ENCODE measurements around the gene GNAI1. TPM values are rescaled to one million over a fixed set of nuclear protein-coding genes. Genes with fewer than 3 reads are reported as not detected.

Gene GNAI1
- total RNA-seq, 1 donor from 2014 or later = 25.6 TPM

DNA sequence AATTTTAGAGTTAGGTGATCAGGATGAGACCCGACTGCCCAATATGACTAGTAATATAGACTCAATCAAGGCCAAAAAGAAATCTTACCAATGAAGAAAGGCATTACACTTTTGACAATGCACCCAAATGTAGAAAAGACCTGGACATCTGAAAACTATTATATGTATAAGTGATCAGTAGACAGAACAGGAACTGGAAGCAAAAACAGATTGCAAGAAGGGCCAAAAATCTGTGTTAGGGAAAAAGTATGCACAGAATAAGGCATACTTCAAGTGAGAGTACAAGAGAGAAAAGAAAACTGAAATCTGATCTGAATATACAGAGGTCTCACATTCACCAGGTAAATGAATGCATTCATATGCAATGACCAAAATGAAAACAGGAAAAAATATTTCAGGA, 107.0 kb downstream of the GNAI1 start:
- no peaks in the 10 kb centered on the region for H3K27me3 ChIP-seq (ENCODE audit: control insufficient read depth in 3 of 3, insufficient read depth in 3 of 3, low read length in 3 of 3)
- H3K4me1 ChIP-seq (ENCODE audit: control insufficient read depth in 3 of 3, insufficient read depth in 3 of 3, low read length in 3 of 3) = peaks cover 2 to 4% (median 3%) of the 10 kb centered on the region in 3 donors
- no peaks in the 10 kb centered on the region for H3K9me3 ChIP-seq (ENCODE audit: control insufficient read depth in 3 of 3, low read length in 3 of 3)
- H3K27ac ChIP-seq (ENCODE audit: low read depth, low read length) = no peak overlapping the region
- no peaks in the 10 kb centered on the region for H3K36me3 ChIP-seq (ENCODE audit: control insufficient read depth in 3 of 3, insufficient read depth in 3 of 3, low read length in 3 of 3)
- no peak overlapping the region for H3K9ac ChIP-seq (ENCODE audit: low read depth in 1 of 3, low read length in 3 of 3)
- H3K4me3 ChIP-seq (ENCODE audit: low read length in 3 of 3) = no peak overlapping the region

DNA sequence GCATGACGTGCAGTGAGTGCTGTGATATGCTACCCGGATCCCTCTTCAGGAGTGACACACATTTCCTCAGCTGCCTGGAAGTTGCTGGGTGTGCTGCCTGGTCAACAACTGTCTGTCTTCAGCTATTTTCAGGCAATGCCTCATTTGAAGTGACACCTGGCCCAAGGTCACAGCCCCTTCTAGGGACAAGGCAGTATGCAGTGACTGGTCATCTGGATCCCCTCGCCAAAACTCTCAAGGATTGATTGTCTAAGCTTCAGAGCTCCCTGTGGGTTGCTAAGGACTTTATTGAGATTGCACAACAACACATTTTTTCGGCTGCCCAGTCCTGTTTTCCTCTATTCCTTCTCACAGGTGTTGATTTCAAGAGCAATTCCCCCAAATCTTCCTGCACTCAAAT, 108.8 kb downstream of the GNAI1 start:
- Histone ChIP-seq H3K9ac (ENCODE audit: low read depth in 1 of 3, low read length in 3 of 3) (no peak overlapping the region), H3K9me3 (ENCODE audit: control insufficient read depth in 3 of 3, low read length in 3 of 3) (no peaks in the 10 kb centered on the region), H3K27ac (ENCODE audit: low read depth, low read length) (no peak overlapping the region), H3K36me3 (ENCODE audit: control insufficient read depth in 3 of 3, insufficient read depth in 3 of 3, low read length in 3 of 3) (no peaks in the 10 kb centered on the region), H3K4me1 (ENCODE audit: control insufficient read depth in 3 of 3, insufficient read depth in 3 of 3, low read length in 3 of 3) (peaks cover 2 to 4% (median 3%) of the 10 kb centered on the region in 3 donors), H3K27me3 (ENCODE audit: control insufficient read depth in 3 of 3, insufficient read depth in 3 of 3, low read length in 3 of 3) (no peaks in the 10 kb centered on the region), H3K4me3 (ENCODE audit: low read length in 3 of 3) (no peak overlapping the region)

DNA sequence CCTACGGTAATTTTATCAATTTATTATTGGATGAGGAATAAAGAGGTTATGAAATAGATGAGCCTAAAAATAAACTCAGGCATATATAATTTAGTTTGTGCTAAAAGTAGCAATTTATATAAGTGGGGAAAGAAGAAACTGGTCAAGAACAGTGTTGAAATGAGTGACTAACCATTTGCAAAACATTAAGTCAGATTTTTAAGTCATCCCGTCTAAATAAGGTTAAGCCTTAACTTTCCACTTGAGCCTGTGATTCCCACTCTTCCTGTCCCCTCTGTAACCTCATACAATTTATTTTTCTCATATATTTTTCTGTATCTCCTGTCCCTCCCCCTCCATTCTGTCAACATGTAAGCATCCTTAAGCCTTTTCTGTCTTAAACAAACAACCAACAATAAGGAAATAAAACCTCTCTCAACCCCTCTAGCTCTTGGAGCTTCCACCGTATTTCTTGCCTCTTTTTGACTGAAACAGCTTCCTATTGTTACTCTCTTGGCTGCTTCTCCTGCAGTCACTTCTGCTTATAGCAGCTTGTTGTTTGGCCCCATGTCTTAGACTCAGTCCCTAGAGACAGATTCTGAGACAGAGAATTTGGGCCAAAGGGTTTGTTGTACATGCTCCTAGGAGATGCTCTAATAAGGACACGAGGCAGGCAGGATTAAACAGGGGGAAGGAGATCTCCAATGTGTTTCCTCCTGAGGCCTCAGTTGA, 109.7 kb downstream of the GNAI1 start:
- peak overlapping the region; percentile 31 for H3K27ac ChIP-seq (ENCODE audit: low read depth, low read length)

DNA sequence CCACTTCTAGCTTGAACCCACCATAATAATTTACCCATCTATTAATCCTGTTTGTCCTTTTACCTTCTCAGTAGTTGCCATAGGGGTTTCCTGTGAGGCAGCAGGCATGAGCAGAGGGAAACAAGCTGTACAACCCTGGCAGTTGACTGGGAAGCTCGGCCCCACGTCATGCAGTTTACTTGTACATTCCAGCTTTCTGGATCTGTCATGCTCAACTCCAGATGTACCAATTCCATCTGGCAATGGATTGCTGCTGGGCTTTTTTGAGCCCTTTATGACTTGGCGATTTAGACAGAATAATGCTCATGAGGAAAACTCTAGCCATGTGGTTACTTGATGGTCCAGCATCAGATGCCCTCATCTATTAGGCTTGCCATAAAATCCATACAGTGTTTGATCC, 112.5 kb downstream of the GNAI1 start:
- Histone ChIP-seq H3K9me3 (ENCODE audit: control insufficient read depth in 3 of 3, low read length in 3 of 3) (no peaks in the 10 kb centered on the region), H3K4me1 (ENCODE audit: control insufficient read depth in 3 of 3, insufficient read depth in 3 of 3, low read length in 3 of 3) (peaks cover 2 to 4% (median 3%) of the 10 kb centered on the region in 3 donors), H3K27me3 (ENCODE audit: control insufficient read depth in 3 of 3, insufficient read depth in 3 of 3, low read length in 3 of 3) (no peaks in the 10 kb centered on the region), H3K4me3 (ENCODE audit: low read length in 3 of 3) (no peak overlapping the region), H3K27ac (ENCODE audit: low read depth, low read length) (no peak overlapping the region), H3K9ac (ENCODE audit: low read depth in 1 of 3, low read length in 3 of 3) (no peak overlapping the region), H3K36me3 (ENCODE audit: control insufficient read depth in 3 of 3, insufficient read depth in 3 of 3, low read length in 3 of 3) (no peaks in the 10 kb centered on the region)

More for the DNA sequence above, 109.7 kb downstream of the GNAI1 start:
- H3K9me3 ChIP-seq (ENCODE audit: control insufficient read depth in 3 of 3, low read length in 3 of 3) = no peaks in the 10 kb centered on the region
- H3K9ac ChIP-seq (ENCODE audit: low read depth in 1 of 3, low read length in 3 of 3) = no peak overlapping the region
- peaks cover 2 to 4% (median 3%) of the 10 kb centered on the region in 3 donors for H3K4me1 ChIP-seq (ENCODE audit: control insufficient read depth in 3 of 3, insufficient read depth in 3 of 3, low read length in 3 of 3)
- peak overlapping the region in 1 of 3 donors; percentile 29 for H3K4me3 ChIP-seq (ENCODE audit: low read length in 3 of 3)
- no peaks in the 10 kb centered on the region for H3K36me3 ChIP-seq (ENCODE audit: control insufficient read depth in 3 of 3, insufficient read depth in 3 of 3, low read length in 3 of 3)
- H3K27me3 ChIP-seq (ENCODE audit: control insufficient read depth in 3 of 3, insufficient read depth in 3 of 3, low read length in 3 of 3) = no peaks in the 10 kb centered on the region

DNA sequence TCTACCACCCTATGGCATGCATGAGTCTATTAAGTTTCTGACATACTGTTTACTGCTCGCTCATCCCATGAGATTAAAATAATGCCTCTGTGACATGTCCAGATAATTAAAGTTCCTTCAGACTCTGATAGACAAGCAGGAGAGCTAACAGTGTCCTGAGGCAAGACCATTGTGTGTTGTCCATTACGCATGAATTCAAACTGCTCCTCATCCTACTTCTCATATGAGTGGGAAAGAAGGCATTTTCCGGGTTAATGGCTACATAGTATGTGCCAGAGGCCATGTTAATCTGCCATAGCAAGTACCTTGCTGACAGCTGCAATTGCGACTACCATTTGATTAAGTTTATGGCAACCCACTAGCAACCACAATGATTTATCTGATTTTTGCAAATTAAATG, 113.3 kb downstream of the GNAI1 start:
- Histone ChIP-seq H3K4me1 (ENCODE audit: control insufficient read depth in 3 of 3, insufficient read depth in 3 of 3, low read length in 3 of 3) (peaks cover 2 to 4% (median 3%) of the 10 kb centered on the region in 3 donors), H3K36me3 (ENCODE audit: control insufficient read depth in 3 of 3, insufficient read depth in 3 of 3, low read length in 3 of 3) (no peaks in the 10 kb centered on the region), H3K27ac (ENCODE audit: low read depth, low read length) (no peak overlapping the region), H3K27me3 (ENCODE audit: control insufficient read depth in 3 of 3, insufficient read depth in 3 of 3, low read length in 3 of 3) (no peaks in the 10 kb centered on the region), H3K9ac (ENCODE audit: low read depth in 1 of 3, low read length in 3 of 3) (no peak overlapping the region), H3K4me3 (ENCODE audit: low read length in 3 of 3) (no peak overlapping the region), H3K9me3 (ENCODE audit: control insufficient read depth in 3 of 3, low read length in 3 of 3) (no peaks in the 10 kb centered on the region)

DNA sequence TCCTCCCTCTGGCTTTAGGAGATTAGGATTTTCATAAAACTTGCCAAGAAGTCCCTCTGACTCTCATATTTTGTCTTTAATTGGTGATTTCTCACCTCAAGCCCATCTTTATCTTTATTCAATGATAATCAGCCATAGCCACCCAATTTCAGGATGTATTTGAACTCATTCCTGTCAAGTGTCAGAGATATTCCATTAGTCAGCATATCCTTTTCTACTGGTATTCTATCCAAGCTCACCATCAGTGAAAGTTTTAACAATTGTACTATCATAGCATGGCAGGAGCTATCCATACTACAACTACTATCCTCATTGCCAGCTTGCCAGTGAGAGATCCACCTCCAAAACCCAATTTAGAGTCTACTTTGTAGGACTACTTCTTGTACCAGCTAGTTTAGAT, 114.6 kb downstream of the GNAI1 start:
- H3K27ac ChIP-seq (ENCODE audit: low read depth, low read length) = no peak overlapping the region
- no peaks in the 10 kb centered on the region for H3K36me3 ChIP-seq (ENCODE audit: control insufficient read depth in 3 of 3, insufficient read depth in 3 of 3, low read length in 3 of 3)
- peaks cover 2 to 4% (median 3%) of the 10 kb centered on the region in 3 donors for H3K4me1 ChIP-seq (ENCODE audit: control insufficient read depth in 3 of 3, insufficient read depth in 3 of 3, low read length in 3 of 3)
- no peaks in the 10 kb centered on the region for H3K9me3 ChIP-seq (ENCODE audit: control insufficient read depth in 3 of 3, low read length in 3 of 3)
- H3K4me3 ChIP-seq (ENCODE audit: low read length in 3 of 3) = no peak overlapping the region
- no peaks in the 10 kb centered on the region for H3K27me3 ChIP-seq (ENCODE audit: control insufficient read depth in 3 of 3, insufficient read depth in 3 of 3, low read length in 3 of 3)
- no peak overlapping the region for H3K9ac ChIP-seq (ENCODE audit: low read depth in 1 of 3, low read length in 3 of 3)

DNA sequence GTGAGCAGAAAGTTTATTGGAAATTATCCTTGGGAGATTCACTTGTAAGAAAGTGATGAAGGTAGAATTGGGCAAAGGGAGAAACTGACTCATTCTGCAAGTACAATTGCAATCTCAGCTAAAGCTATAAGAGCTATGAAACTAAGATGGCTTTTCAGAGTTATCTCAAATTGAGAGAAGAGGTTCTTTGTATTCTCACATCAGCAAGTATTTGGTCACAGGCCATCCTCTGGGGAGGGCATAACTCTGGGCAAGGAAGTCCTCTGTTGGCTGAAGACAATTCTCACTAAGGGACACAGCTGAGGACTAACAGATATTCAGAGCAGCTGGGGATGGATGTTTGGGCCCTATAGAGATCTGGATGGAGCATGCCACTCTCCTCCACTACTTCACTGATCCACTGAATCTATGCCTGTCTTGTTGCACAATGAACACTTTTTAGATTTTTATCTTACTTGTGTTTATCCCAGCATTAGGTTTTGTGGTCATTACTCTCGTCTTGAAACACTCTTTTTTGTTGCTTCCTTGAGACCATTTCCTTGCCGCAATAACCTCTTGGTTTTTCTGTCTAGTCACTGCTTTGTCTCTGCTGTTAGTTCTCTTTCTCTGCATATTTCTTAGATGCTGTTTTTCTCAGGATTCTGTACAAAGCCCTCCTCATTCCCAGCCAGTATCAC, 115.1 kb downstream of the GNAI1 start:
- H3K27ac ChIP-seq (ENCODE audit: low read depth, low read length) = no peak overlapping the region

DNA sequence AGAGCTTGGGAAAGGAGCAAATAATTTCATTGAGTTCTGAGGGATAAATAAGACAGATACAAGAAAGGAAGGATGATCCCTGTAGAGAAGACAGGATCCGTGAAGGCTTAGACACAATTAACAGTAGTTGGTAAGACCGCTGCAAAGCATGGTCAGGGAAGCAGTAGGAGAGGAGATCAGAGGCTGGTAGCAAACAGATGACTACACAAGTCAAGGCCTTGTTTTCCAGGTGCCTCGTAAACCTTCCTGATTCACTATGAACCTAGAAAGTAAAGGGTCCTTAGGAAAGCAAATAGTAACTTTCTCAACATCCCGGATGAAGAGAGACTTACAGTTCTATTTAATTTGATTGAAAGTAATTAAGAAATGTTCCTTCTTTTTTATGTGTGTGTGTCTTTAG, 118.6 kb downstream of the GNAI1 start:
- Histone ChIP-seq H3K4me1 (ENCODE audit: control insufficient read depth in 3 of 3, insufficient read depth in 3 of 3, low read length in 3 of 3) (no peaks in the 10 kb centered on the region), H3K27ac (ENCODE audit: low read depth, low read length) (no peak overlapping the region), H3K9me3 (ENCODE audit: control insufficient read depth in 3 of 3, low read length in 3 of 3) (no peaks in the 10 kb centered on the region), H3K36me3 (ENCODE audit: control insufficient read depth in 3 of 3, insufficient read depth in 3 of 3, low read length in 3 of 3) (no peaks in the 10 kb centered on the region), H3K4me3 (ENCODE audit: low read length in 3 of 3) (no peak overlapping the region), H3K27me3 (ENCODE audit: control insufficient read depth in 3 of 3, insufficient read depth in 3 of 3, low read length in 3 of 3) (no peaks in the 10 kb centered on the region), H3K9ac (ENCODE audit: low read depth in 1 of 3, low read length in 3 of 3) (no peak overlapping the region)

More for the DNA sequence above, 115.1 kb downstream of the GNAI1 start:
- Histone ChIP-seq H3K36me3 (ENCODE audit: control insufficient read depth in 3 of 3, insufficient read depth in 3 of 3, low read length in 3 of 3) (no peaks in the 10 kb centered on the region), H3K9ac (ENCODE audit: low read depth in 1 of 3, low read length in 3 of 3) (no peak overlapping the region), H3K4me3 (ENCODE audit: low read length in 3 of 3) (no peak overlapping the region), H3K9me3 (ENCODE audit: control insufficient read depth in 3 of 3, low read length in 3 of 3) (no peaks in the 10 kb centered on the region), H3K27me3 (ENCODE audit: control insufficient read depth in 3 of 3, insufficient read depth in 3 of 3, low read length in 3 of 3) (no peaks in the 10 kb centered on the region), H3K4me1 (ENCODE audit: control insufficient read depth in 3 of 3, insufficient read depth in 3 of 3, low read length in 3 of 3) (peaks cover 2 to 3% (median 3%) of the 10 kb centered on the region in 3 donors)

DNA sequence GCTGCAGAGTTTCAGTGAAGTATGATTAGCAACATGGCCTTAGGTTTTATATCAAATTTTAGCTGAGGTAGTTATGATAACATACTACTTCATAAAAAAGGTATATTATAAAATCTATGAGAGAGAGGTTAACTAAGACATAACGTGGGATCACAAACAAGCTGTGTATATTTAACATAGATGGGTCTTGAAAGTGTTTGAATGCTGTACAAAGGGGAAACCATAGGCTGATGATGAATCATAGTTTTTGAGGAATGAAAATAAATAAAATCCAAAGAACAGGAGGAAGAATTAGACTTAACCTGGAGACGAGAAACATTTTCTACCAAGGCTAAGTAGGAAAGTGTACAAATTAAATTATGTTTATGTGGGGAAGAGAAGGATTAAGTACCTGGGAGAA, 119.0 kb downstream of the GNAI1 start:
- Histone ChIP-seq H3K4me1 (ENCODE audit: control insufficient read depth in 3 of 3, insufficient read depth in 3 of 3, low read length in 3 of 3) (no peaks in the 10 kb centered on the region), H3K27me3 (ENCODE audit: control insufficient read depth in 3 of 3, insufficient read depth in 3 of 3, low read length in 3 of 3) (no peaks in the 10 kb centered on the region), H3K36me3 (ENCODE audit: control insufficient read depth in 3 of 3, insufficient read depth in 3 of 3, low read length in 3 of 3) (no peaks in the 10 kb centered on the region), H3K4me3 (ENCODE audit: low read length in 3 of 3) (no peak overlapping the region), H3K27ac (ENCODE audit: low read depth, low read length) (no peak overlapping the region), H3K9me3 (ENCODE audit: control insufficient read depth in 3 of 3, low read length in 3 of 3) (no peaks in the 10 kb centered on the region), H3K9ac (ENCODE audit: low read depth in 1 of 3, low read length in 3 of 3) (no peak overlapping the region)

DNA sequence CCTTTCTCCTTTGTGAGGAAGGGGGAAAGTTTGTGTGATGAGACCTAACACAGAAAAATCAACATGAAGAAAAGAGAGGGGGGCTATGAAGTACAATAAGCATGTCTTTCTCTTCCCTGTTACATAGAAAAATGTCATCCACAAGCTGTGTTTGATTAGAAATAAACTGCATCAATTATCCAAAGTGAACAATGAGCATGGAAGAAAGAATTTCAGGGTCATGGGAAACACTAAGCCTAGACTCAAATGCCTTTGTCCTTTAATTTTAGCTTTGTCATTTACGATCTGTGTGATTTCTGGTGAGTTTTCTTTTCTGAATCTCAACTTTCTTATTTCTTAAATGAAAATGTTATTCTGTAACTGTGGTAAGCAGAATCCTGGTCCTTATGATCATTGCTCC, 121.0 kb downstream of the GNAI1 start:
- no peak overlapping the region for H3K9ac ChIP-seq (ENCODE audit: low read depth in 1 of 3, low read length in 3 of 3)
- no peak overlapping the region for H3K27ac ChIP-seq (ENCODE audit: low read depth, low read length)
- H3K36me3 ChIP-seq (ENCODE audit: control insufficient read depth in 3 of 3, insufficient read depth in 3 of 3, low read length in 3 of 3) = no peaks in the 10 kb centered on the region
- no peak overlapping the region for H3K4me3 ChIP-seq (ENCODE audit: low read length in 3 of 3)
- no peaks in the 10 kb centered on the region for H3K9me3 ChIP-seq (ENCODE audit: control insufficient read depth in 3 of 3, low read length in 3 of 3)
- no peaks in the 10 kb centered on the region for H3K27me3 ChIP-seq (ENCODE audit: control insufficient read depth in 3 of 3, insufficient read depth in 3 of 3, low read length in 3 of 3)
- no peaks in the 10 kb centered on the region for H3K4me1 ChIP-seq (ENCODE audit: control insufficient read depth in 3 of 3, insufficient read depth in 3 of 3, low read length in 3 of 3)
